HG02798 (cell line): ENCODE data around the gene SNRNP200.

Source experiments
- ATAC-seq: cut with Tn5 transposase; IDR thresholded peaks from one replicate; pipeline ENCODE4 v1.9.1; 2021; ENCODE audit warnings: mild to moderate bottlenecking; ENCODE audit not compliant: unreplicated experiment, poor library complexity

Gene SNRNP200

DNA sequence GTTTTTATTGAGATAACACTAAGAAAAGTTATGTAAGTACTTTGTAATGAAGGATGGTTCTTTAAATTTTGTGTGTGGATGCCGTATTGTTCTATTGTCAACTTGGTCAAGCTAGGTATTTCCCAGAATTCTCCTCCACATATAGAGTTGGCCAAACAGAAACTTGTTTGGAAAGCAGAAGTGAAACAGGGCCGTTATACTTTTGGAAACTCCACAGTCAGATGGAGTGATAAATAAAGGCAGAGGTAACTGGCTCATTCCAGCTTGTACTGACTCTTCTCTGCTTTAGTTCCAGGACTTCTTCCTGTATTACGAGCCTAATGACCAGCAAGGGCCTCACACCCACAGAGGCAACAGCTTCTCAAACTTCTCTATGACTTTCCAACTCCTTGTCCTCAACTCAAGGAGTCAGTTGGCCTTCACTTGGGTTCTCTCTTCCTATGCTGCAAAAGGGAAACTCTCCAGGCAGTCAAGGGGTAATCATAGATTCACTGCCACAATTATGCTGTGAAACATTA lies 80.3 kb downstream of the SNRNP200 start:
- ATAC-seq = peak; percentile 70
